ENCODE measurements around the gene TACC2. TPM values are rescaled to one million over a fixed set of nuclear protein-coding genes. Genes with fewer than 3 reads are reported as not detected.

The TACC2 gene
- total and polyA plus RNA-seq, 2 donors (not counting 3 experiments of a cell fraction or from before 2014, with no cell fraction given) = 14.4 to 46.2 TPM

DNA sequence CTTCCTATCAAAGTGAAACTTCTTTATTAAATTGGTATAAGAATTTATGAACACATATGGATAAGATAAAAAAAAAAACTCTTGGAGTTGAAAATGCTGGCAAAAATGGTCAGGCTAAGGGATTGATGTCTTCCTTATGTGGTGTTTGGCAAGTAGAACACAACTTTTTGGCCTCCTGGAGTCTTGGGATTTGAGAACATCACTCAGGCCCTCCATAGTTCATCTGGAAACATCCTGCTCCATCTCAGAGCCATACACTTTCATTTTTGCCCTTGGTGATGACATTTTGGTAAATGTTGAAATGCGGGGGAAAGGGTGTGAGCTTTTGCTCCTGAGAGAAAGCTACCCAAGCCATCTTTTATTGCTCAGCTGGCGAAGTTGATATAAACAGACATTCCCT, 254.6 kb downstream of the TACC2 start:
- BruUV-seq (replicated peaks) = no TSS peak
- dilution Hi-C loops (cut with MboI; ENCODE audit: extremely low pct_ligation_motif_present, low sequenced_read_pairs) = no loop called here
- no peak for FAIRE-seq

DNA sequence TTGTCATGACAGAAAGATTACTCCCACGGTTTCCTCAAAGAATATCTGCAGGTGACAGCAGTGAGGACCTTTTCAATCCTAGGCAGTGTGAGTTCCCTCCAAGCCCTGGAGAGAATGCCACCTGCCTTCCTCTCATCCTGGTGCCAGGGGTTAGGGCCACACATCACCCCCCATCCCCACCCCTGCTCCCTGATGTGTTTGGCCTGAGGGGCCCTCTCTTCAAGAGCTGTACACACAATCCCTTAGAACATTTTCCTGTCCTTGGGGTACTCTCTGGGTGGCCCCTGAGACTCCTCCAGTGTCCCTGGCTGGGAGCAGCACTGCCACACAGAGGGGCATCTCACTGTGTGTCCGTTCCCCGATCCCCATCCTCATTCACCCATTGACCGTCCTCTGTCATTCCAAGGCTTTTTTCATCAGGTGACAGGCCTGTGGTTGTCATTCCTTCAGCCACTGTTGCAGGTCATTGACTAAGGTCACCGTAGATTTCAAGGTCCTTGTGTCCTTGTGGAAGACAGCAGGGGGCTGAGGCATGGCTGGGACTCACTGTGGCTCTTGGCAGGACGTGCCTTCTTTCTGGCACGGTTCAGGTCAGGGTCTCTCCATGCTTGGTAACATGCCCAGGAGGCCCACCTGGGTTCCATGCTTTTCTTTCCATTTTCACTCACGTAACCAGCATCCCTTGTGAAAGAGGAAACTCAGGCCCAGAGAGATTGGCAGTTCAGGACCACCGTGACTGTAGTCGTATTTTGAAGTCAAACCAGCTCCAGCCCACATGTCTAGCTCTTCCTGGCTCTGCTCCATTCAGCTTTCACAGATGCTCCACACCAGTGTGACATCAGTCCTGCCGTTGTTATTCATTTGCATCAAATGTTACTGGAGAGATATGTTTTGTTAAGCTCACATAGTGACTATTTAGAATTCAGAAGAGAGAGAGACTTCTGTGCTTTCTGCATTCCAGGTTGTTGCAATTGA, 255.3 kb downstream of the TACC2 start:
- CTCF ChIA-PET = interaction anchor here (2.1 kb wide), 1 partner anchor 24 kb away, joined by 6 read pairs; no protein-coding TSS in a partner anchor
- intact Hi-C loops (cut with micrococcal nuclease) = no loop called here
- Histone ChIP-seq H4K20me1 (replicated peaks; ENCODE audit: control insufficient read depth, extremely low read depth, insufficient read depth, low read length) (no peaks in the 10 kb centered on the region), H3K27me3 (ENCODE audit: control insufficient read depth in 2 of 2, insufficient read depth in 2 of 2, low read length in 2 of 2) (no peaks in the 10 kb centered on the region), H3K36me3 (ENCODE audit: control insufficient read depth in 2 of 2, extremely low read depth in 1 of 2, insufficient read depth in 2 of 2, low read length in 2 of 2) (peaks cover 3 to 12% of the 10 kb centered on the region in 2 experiments), H3K4me1 (ENCODE audit: control insufficient read depth, extremely low read depth, insufficient read depth, low read length) (no peaks in the 10 kb centered on the region), H3K79me2 (ENCODE audit: control insufficient read depth, insufficient read depth, low read length) (no peaks in the 10 kb centered on the region), H3K27ac (ENCODE audit: insufficient read depth, low read depth, low read length) (no peak overlapping the region), H3K4me2 (ENCODE audit: insufficient read depth, low read length) (no peak overlapping the region), H3K9ac (replicated peaks; ENCODE audit: extremely low read depth, insufficient read depth, low read length) (no peak overlapping the region), H2AFZ (ENCODE audit: low read depth, low read length) (no peak overlapping the region), H3K4me3 (replicated peaks in 1 of 3; ENCODE audit: insufficient read depth in 1 of 3, low read depth in 1 of 3, low read length in 3 of 3) (no peak overlapping the region), H3K9me1 (replicated peaks; ENCODE audit: control insufficient read depth, extremely low read depth, insufficient read depth, low read length) (no peaks in the 10 kb centered on the region), H3K9me3 (replicated peaks; ENCODE audit: control insufficient read depth, insufficient read depth, low read length) (no peaks in the 10 kb centered on the region)
- TF ChIP-seq, protein P1, sequence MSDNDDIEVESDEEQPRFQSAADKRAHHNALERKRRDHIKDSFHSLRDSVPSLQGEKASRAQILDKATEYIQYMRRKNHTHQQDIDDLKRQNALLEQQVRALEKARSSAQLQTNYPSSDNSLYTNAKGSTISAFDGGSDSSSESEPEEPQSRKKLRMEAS (IDR thresholded peaks at IDR 0.05; ENCODE audit: insufficient read depth, insufficient read length) = no peak
- no peak for TF ChIP-seq JUN (IDR thresholded peaks at IDR 0.05; ENCODE audit: borderline replicate concordance, insufficient read depth, insufficient read length, low read depth)
- TF ChIP-seq, protein P2, sequence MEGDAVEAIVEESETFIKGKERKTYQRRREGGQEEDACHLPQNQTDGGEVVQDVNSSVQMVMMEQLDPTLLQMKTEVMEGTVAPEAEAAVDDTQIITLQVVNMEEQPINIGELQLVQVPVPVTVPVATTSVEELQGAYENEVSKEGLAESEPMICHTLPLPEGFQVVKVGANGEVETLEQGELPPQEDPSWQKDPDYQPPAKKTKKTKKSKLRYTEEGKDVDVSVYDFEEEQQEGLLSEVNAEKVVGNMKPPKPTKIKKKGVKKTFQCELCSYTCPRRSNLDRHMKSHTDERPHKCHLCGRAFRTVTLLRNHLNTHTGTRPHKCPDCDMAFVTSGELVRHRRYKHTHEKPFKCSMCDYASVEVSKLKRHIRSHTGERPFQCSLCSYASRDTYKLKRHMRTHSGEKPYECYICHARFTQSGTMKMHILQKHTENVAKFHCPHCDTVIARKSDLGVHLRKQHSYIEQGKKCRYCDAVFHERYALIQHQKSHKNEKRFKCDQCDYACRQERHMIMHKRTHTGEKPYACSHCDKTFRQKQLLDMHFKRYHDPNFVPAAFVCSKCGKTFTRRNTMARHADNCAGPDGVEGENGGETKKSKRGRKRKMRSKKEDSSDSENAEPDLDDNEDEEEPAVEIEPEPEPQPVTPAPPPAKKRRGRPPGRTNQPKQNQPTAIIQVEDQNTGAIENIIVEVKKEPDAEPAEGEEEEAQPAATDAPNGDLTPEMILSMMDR (IDR thresholded peaks at IDR 0.05; ENCODE audit: extremely low read depth in 1 of 2, insufficient read depth in 1 of 2, low read depth in 1 of 2, low read length in 2 of 2) = no peak
- no peak for TF ChIP-seq MYC (IDR thresholded peaks at IDR 0.05; ENCODE audit: low read depth, low read length)
- TF ChIP-seq FOS (IDR thresholded peaks at IDR 0.05; ENCODE audit: borderline replicate concordance, insufficient read depth, low read length) = no peak
- no peak for TF ChIP-seq POLR2A (IDR thresholded peaks at IDR 0.05; ENCODE audit: low read depth, low read length)
- TF ChIP-seq GATA2 (IDR thresholded peaks at IDR 0.05; ENCODE audit: insufficient read depth, insufficient read length, low read depth, low read length) = no peak
- no peak for TF ChIP-seq EZH2 (IDR thresholded peaks at IDR 0.05; ENCODE audit: borderline replicate concordance, low read depth, low read length, severe bottlenecking)
- TF ChIP-seq POLR2AphosphoS5 (IDR thresholded peaks at IDR 0.05; ENCODE audit: insufficient read depth, low read depth, low read length) = no peak
- dilution Hi-C loops (cut with MboI; ENCODE audit: extremely low pct_ligation_motif_present, low sequenced_read_pairs) = no loop called here
- FAIRE-seq (no peak), DNase-seq (ENCODE audit: low read depth, low spot score) (no peak)
- BruUV-seq (replicated peaks) = no TSS peak
- POLR2A ChIA-PET = no interaction called here

More for the DNA sequence above, 254.6 kb downstream of the TACC2 start:
- Histone ChIP-seq H3K9me1 (replicated peaks; ENCODE audit: control insufficient read depth, extremely low read depth, insufficient read depth, low read length) (no peaks in the 10 kb centered on the region), H3K9me3 (replicated peaks; ENCODE audit: control insufficient read depth, insufficient read depth, low read length) (no peaks in the 10 kb centered on the region), H3K79me2 (ENCODE audit: control insufficient read depth, insufficient read depth, low read length) (no peaks in the 10 kb centered on the region), H3K4me1 (ENCODE audit: control insufficient read depth, extremely low read depth, insufficient read depth, low read length) (no peaks in the 10 kb centered on the region), H3K4me3 (replicated peaks in 1 of 3; ENCODE audit: insufficient read depth in 1 of 3, low read depth in 1 of 3, low read length in 3 of 3) (no peak overlapping the region), H4K20me1 (replicated peaks; ENCODE audit: control insufficient read depth, extremely low read depth, insufficient read depth, low read length) (no peaks in the 10 kb centered on the region), H3K9ac (replicated peaks; ENCODE audit: extremely low read depth, insufficient read depth, low read length) (no peak overlapping the region), H3K36me3 (ENCODE audit: control insufficient read depth in 2 of 2, extremely low read depth in 1 of 2, insufficient read depth in 2 of 2, low read length in 2 of 2) (peaks cover 3 to 6% of the 10 kb centered on the region in 2 experiments), H2AFZ (ENCODE audit: low read depth, low read length) (no peak overlapping the region), H3K27ac (ENCODE audit: insufficient read depth, low read depth, low read length) (no peak overlapping the region), H3K27me3 (ENCODE audit: control insufficient read depth in 2 of 2, insufficient read depth in 2 of 2, low read length in 2 of 2) (no peaks in the 10 kb centered on the region), H3K4me2 (ENCODE audit: insufficient read depth, low read length) (no peak overlapping the region)
- CTCF ChIA-PET = interaction anchor here (2.1 kb wide), 1 partner anchor 25 kb away, joined by 6 read pairs; no protein-coding TSS in a partner anchor
- TF ChIP-seq EZH2 (IDR thresholded peaks at IDR 0.05; ENCODE audit: borderline replicate concordance, low read depth, low read length, severe bottlenecking) = no peak
- TF ChIP-seq JUN (IDR thresholded peaks at IDR 0.05; ENCODE audit: borderline replicate concordance, insufficient read depth, insufficient read length, low read depth) = no peak
- DNase-seq (ENCODE audit: low read depth, low spot score) = no peak
- intact Hi-C loops (cut with micrococcal nuclease) = no loop called here
- POLR2A ChIA-PET = no interaction called here
